Uterus (tissue), 2 donors: ENCODE measurements around the gene DEAF1.

Experiments used
- CTCF ChIP-seq, 4 experiments: fragments of 200-600 bp in 2 of 4; fragments of 450-650 bp in 2 of 4; sonication (generic) in 2 of 4; IDR thresholded peaks; one replicate each; pipeline ENCODE4 v1.5.1; 2016 to 2019; ENCODE audit warnings: antibody characterized with exemption in 4 of 4, mild to moderate bottlenecking in 2 of 4, moderate library complexity in 1 of 4
- POLR2A ChIP-seq, 2 donors: fragments of 450-650 bp; IDR thresholded peaks; one replicate each; pipeline ENCODE4 v1.6.1; 2016; ENCODE audit warnings: antibody characterized with exemption in 2 of 2, mild to moderate bottlenecking in 1 of 2, moderate library complexity in 1 of 2

GRCh38 chr11:720642-721246 is 25.7 kb upstream of the DEAF1 start:
- no peak for TF ChIP-seq CTCF (IDR thresholded peaks at IDR 0.05)
- no peak for TF ChIP-seq POLR2A (IDR thresholded peaks at IDR 0.05)
